Natural killer cell treated with Interleukin-12 subunit alpha and Interleukin-12 subunit beta and Interleukin-15 and Interleukin-18, amount 100 ng/mL, for 72 hours (primary cell): Measurements from ENCODE around the gene PSMD1. TPM values are rescaled to one million over a fixed set of nuclear protein-coding genes. Genes with fewer than 3 reads are reported as not detected.
A peak's percentile ranks its signal among the peaks of the same experiment; 100 is the strongest.

Experiments used
- ATAC-seq, 2 donors: fragments of 150-1000 bp; cut with Tn5 transposase in 1 of 2; sonication (Bioruptor Pico), chemical (Tn5 transposase) in 1 of 2; 2 replicates each; pipeline ENCODE4 v1.10.0; 2021
- DNase-seq: peaks from one replicate; pipeline ENCODE4 v3.0.0; 2022; ENCODE audit warnings: low spot score
- H3K27ac Mint-ChIP-seq, 2 donors: 1 replicate in 1 of 2; 2 replicates in 1 of 2; pipeline ENCODE4 v1.8.0; 2022; ENCODE audit warnings: mixed read lengths in 2 of 2, mild to moderate bottlenecking in 1 of 2, moderate library complexity in 1 of 2
- H3K27me3 Mint-ChIP-seq, 2 donors: 1 replicate in 1 of 2; 2 replicates in 1 of 2; pipeline ENCODE4 v1.8.0; 2022; ENCODE audit warnings: mixed read lengths in 2 of 2
- H3K36me3 Mint-ChIP-seq: one replicate; pipeline ENCODE4 v1.8.0; 2022; ENCODE audit warnings: mixed read lengths
- H3K4me1 Mint-ChIP-seq, 2 donors: 1 replicate in 1 of 2; 2 replicates in 1 of 2; pipeline ENCODE4 v1.8.0; 2022; ENCODE audit warnings: low read depth in 2 of 2, mixed read lengths in 2 of 2, mild to moderate bottlenecking in 1 of 2
- H3K4me3 Mint-ChIP-seq: one replicate; pipeline ENCODE4 v1.8.0; 2022; ENCODE audit warnings: mixed read lengths
- H3K9me3 Mint-ChIP-seq: 2 replicates; pipeline ENCODE4 v1.8.0; 2022; ENCODE audit warnings: mixed read lengths
- total RNA-seq, 2 donors: library from RNA; stranded (reverse); gene quantifications; one replicate each; pipeline ENCODE4 v1.2.3, GENCODE V29; 2022

The PSMD1 gene
- total RNA-seq, 2 donors from 2014 or later: 151 to 153 TPM

GRCh38 chr2:231039294-231039664, 17.4 kb upstream of the PSMD1 start:
- DNase-seq (no peak), ATAC-seq (no peak)
- H3K9me3 Mint-ChIP-seq: no peaks in the 10 kb centered on the region
- H3K27me3 Mint-ChIP-seq: peaks cover 46 to 64% of the 10 kb centered on the region in 2 donors
- H3K4me1 Mint-ChIP-seq: peaks cover 0 to 8% of the 10 kb centered on the region in 2 donors
- H3K27ac Mint-ChIP-seq: no peak overlapping the region
- no peaks in the 10 kb centered on the region for H3K36me3 Mint-ChIP-seq
- no peak overlapping the region for H3K4me3 Mint-ChIP-seq

- Mint-ChIP-seq H3K4me3 (no peak overlapping the region), H3K4me1 (peaks cover 0 to 8% of the 10 kb centered on the region in 2 donors), H3K36me3 (no peaks in the 10 kb centered on the region), H3K27ac (no peak overlapping the region), H3K27me3 (peaks cover 44 to 59% of the 10 kb centered on the region in 2 donors), H3K9me3 (no peaks in the 10 kb centered on the region)
- DNase-seq (no peak), ATAC-seq (no peak)
These were observed 16.8 kb upstream of the PSMD1 start for GRCh38 chr2:231039821-231040364.

GRCh38 chr2:231041061-231041689, 15.5 kb upstream of the PSMD1 start:
- no peaks in the 10 kb centered on the region for H3K36me3 Mint-ChIP-seq
- DNase-seq (no peak), ATAC-seq (no peak)
- no peak overlapping the region for H3K4me3 Mint-ChIP-seq
- H3K27me3 Mint-ChIP-seq: peaks cover 40 to 50% of the 10 kb centered on the region in 2 donors
- H3K4me1 Mint-ChIP-seq: peaks cover 0 to 8% of the 10 kb centered on the region in 2 donors
- no peak overlapping the region for H3K27ac Mint-ChIP-seq
- no peaks in the 10 kb centered on the region for H3K9me3 Mint-ChIP-seq

GRCh38 chr2:231043796-231044195, 12.9 kb upstream of the PSMD1 start:
- H3K27me3 Mint-ChIP-seq: peaks cover 33 to 37% of the 10 kb centered on the region in 2 donors
- H3K4me1 Mint-ChIP-seq: peaks cover 0 to 8% of the 10 kb centered on the region in 2 donors
- H3K9me3 Mint-ChIP-seq: no peaks in the 10 kb centered on the region
- H3K27ac Mint-ChIP-seq: no peak overlapping the region
- H3K36me3 Mint-ChIP-seq: no peaks in the 10 kb centered on the region
- DNase-seq (no peak), ATAC-seq (no peak)
- no peak overlapping the region for H3K4me3 Mint-ChIP-seq

- Mint-ChIP-seq H3K36me3 (no peaks in the 10 kb centered on the region), H3K27ac (no peak overlapping the region), H3K4me1 (peaks cover 7 to 9% of the 10 kb centered on the region in 2 donors), H3K27me3 (peaks cover 12 to 14% of the 10 kb centered on the region in 2 donors), H3K4me3 (no peak overlapping the region), H3K9me3 (no peaks in the 10 kb centered on the region)
- DNase-seq (no peak), ATAC-seq (no peak)
These were observed 9.8 kb upstream of the PSMD1 start for GRCh38 chr2:231046916-231047273.

GRCh38 chr2:231047274-231047922, 9.3 kb upstream of the PSMD1 start:
- Mint-ChIP-seq H3K4me3 (no peak overlapping the region), H3K27me3 (peaks cover 10 to 12% of the 10 kb centered on the region in 2 donors), H3K27ac (no peak overlapping the region), H3K4me1 (peaks cover 8 to 10% of the 10 kb centered on the region in 2 donors), H3K9me3 (no peaks in the 10 kb centered on the region), H3K36me3 (no peaks in the 10 kb centered on the region)
- DNase-seq: no peak
- no peak for ATAC-seq

GRCh38 chr2:231047923-231048915, 8.4 kb upstream of the PSMD1 start:
- Mint-ChIP-seq H3K36me3 (no peaks in the 10 kb centered on the region), H3K9me3 (no peaks in the 10 kb centered on the region), H3K27ac (no peak overlapping the region), H3K4me3 (no peak overlapping the region), H3K4me1 (peaks cover 16 to 19% of the 10 kb centered on the region in 2 donors), H3K27me3 (peaks cover 10 to 12% of the 10 kb centered on the region in 2 donors)
- no peak for DNase-seq
- no peak for ATAC-seq

GRCh38 chr2:231049286-231050017, 7.2 kb upstream of the PSMD1 start:
- DNase-seq (no peak), ATAC-seq (no peak)
- H3K27me3 Mint-ChIP-seq: peaks cover 20 to 23% of the 10 kb centered on the region in 2 donors
- H3K4me3 Mint-ChIP-seq: no peak overlapping the region
- no peaks in the 10 kb centered on the region for H3K9me3 Mint-ChIP-seq
- no peaks in the 10 kb centered on the region for H3K36me3 Mint-ChIP-seq
- H3K4me1 Mint-ChIP-seq: peaks cover 28 to 31% of the 10 kb centered on the region in 2 donors
- no peak overlapping the region for H3K27ac Mint-ChIP-seq

- H3K27ac Mint-ChIP-seq: no peak overlapping the region
- peaks cover 28 to 31% of the 10 kb centered on the region in 2 donors for H3K4me1 Mint-ChIP-seq
- H3K4me3 Mint-ChIP-seq: no peak overlapping the region
- ATAC-seq: peak; percentile 74 to 77
- H3K36me3 Mint-ChIP-seq: no peaks in the 10 kb centered on the region
- H3K9me3 Mint-ChIP-seq: no peaks in the 10 kb centered on the region
- peak; percentile 77 for DNase-seq
- H3K27me3 Mint-ChIP-seq: peaks cover 22 to 23% of the 10 kb centered on the region in 2 donors
These were observed 6.4 kb upstream of the PSMD1 start for GRCh38 chr2:231050018-231050901.

- Mint-ChIP-seq H3K36me3 (no peaks in the 10 kb centered on the region), H3K4me3 (peak overlapping the region; percentile 36), H3K9me3 (no peaks in the 10 kb centered on the region), H3K27ac (no peak overlapping the region), H3K4me1 (peaks cover 28 to 33% of the 10 kb centered on the region in 2 donors), H3K27me3 (peaks cover 20 to 23% of the 10 kb centered on the region in 2 donors)
- ATAC-seq: no peak
- no peak for DNase-seq
These were observed 5.6 kb upstream of the PSMD1 start for GRCh38 chr2:231051116-231051515.

- Mint-ChIP-seq H3K27ac (peak overlapping the region; percentile 56 to 60), H3K4me1 (peaks cover 30 to 41% of the 10 kb centered on the region in 2 donors), H3K9me3 (no peaks in the 10 kb centered on the region), H3K36me3 (no peaks in the 10 kb centered on the region), H3K4me3 (peak overlapping the region; percentile 83), H3K27me3 (peaks cover 15 to 23% of the 10 kb centered on the region in 2 donors)
- peak; percentile 91 for DNase-seq
- peak; percentile 76 to 82 for ATAC-seq
These were observed 3.9 kb upstream of the PSMD1 start for GRCh38 chr2:231052494-231053451.
